Measurements from ENCODE around the gene MIF4GD. TPM values are rescaled to one million over a fixed set of nuclear protein-coding genes. Genes with fewer than 3 reads are reported as not detected.

The MIF4GD gene
- total and polyA plus RNA-seq, 9 of the 15 experiments (the other 6 are each of a cell fraction or from before 2014, with no cell fraction given) = 11.8 to 63.8 (median 28.1) TPM

DNA sequence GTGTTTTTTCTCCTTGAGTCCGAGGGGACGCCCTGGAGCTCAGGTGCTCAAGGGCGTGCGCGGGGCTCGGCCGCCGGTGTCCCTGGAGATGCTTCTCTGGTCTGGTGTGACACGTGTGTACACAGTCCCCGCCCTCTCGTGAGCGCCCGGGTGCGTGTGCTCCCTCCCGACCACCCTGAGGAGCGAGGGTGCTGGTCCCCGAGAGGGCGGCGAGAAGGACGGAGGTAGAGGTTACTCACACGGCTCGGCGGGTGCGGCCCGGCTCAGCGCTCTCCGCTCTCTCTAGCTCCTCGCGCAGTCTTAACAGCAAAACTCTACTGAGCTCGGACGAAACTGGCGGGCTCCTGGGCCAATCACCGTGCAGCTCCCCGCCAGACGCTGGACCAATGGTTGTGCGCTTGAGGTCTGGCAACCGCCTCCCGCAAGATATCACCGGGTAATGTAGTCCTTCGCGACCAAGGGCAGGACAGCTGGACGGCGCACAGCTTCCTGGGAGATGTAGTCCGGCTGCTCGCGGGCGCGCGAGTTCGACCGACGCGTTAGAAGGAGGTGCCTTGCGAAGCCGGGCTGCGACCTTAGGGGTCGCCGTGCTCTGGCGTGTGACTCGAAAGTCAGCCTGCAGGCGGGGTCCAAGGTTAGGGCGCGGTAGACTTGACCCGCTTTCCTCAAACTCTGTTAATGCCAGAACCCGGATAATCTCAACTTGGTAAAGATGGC, 18.2 kb upstream of the MIF4GD start, which contains the start of gene SLC25A19 (continued):
- TF ChIP-seq, protein P1, sequence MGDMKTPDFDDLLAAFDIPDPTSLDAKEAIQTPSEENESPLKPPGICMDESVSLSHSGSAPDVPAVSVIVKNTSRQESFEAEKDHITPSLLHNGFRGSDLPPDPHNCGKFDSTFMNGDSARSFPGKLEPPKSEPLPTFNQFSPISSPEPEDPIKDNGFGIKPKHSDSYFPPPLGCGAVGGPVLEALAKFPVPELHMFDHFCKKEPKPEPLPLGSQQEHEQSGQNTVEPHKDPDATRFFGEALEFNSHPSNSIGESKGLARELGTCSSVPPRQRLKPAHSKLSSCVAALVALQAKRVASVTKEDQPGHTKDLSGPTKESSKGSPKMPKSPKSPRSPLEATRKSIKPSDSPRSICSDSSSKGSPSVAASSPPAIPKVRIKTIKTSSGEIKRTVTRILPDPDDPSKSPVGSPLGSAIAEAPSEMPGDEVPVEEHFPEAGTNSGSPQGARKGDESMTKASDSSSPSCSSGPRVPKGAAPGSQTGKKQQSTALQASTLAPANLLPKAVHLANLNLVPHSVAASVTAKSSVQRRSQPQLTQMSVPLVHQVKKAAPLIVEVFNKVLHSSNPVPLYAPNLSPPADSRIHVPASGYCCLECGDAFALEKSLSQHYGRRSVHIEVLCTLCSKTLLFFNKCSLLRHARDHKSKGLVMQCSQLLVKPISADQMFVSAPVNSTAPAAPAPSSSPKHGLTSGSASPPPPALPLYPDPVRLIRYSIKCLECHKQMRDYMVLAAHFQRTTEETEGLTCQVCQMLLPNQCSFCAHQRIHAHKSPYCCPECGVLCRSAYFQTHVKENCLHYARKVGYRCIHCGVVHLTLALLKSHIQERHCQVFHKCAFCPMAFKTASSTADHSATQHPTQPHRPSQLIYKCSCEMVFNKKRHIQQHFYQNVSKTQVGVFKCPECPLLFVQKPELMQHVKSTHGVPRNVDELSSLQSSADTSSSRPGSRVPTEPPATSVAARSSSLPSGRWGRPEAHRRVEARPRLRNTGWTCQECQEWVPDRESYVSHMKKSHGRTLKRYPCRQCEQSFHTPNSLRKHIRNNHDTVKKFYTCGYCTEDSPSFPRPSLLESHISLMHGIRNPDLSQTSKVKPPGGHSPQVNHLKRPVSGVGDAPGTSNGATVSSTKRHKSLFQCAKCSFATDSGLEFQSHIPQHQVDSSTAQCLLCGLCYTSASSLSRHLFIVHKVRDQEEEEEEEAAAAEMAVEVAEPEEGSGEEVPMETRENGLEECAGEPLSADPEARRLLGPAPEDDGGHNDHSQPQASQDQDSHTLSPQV (IDR thresholded peaks at IDR 0.05) = no peak
- TF ChIP-seq, protein P2, sequence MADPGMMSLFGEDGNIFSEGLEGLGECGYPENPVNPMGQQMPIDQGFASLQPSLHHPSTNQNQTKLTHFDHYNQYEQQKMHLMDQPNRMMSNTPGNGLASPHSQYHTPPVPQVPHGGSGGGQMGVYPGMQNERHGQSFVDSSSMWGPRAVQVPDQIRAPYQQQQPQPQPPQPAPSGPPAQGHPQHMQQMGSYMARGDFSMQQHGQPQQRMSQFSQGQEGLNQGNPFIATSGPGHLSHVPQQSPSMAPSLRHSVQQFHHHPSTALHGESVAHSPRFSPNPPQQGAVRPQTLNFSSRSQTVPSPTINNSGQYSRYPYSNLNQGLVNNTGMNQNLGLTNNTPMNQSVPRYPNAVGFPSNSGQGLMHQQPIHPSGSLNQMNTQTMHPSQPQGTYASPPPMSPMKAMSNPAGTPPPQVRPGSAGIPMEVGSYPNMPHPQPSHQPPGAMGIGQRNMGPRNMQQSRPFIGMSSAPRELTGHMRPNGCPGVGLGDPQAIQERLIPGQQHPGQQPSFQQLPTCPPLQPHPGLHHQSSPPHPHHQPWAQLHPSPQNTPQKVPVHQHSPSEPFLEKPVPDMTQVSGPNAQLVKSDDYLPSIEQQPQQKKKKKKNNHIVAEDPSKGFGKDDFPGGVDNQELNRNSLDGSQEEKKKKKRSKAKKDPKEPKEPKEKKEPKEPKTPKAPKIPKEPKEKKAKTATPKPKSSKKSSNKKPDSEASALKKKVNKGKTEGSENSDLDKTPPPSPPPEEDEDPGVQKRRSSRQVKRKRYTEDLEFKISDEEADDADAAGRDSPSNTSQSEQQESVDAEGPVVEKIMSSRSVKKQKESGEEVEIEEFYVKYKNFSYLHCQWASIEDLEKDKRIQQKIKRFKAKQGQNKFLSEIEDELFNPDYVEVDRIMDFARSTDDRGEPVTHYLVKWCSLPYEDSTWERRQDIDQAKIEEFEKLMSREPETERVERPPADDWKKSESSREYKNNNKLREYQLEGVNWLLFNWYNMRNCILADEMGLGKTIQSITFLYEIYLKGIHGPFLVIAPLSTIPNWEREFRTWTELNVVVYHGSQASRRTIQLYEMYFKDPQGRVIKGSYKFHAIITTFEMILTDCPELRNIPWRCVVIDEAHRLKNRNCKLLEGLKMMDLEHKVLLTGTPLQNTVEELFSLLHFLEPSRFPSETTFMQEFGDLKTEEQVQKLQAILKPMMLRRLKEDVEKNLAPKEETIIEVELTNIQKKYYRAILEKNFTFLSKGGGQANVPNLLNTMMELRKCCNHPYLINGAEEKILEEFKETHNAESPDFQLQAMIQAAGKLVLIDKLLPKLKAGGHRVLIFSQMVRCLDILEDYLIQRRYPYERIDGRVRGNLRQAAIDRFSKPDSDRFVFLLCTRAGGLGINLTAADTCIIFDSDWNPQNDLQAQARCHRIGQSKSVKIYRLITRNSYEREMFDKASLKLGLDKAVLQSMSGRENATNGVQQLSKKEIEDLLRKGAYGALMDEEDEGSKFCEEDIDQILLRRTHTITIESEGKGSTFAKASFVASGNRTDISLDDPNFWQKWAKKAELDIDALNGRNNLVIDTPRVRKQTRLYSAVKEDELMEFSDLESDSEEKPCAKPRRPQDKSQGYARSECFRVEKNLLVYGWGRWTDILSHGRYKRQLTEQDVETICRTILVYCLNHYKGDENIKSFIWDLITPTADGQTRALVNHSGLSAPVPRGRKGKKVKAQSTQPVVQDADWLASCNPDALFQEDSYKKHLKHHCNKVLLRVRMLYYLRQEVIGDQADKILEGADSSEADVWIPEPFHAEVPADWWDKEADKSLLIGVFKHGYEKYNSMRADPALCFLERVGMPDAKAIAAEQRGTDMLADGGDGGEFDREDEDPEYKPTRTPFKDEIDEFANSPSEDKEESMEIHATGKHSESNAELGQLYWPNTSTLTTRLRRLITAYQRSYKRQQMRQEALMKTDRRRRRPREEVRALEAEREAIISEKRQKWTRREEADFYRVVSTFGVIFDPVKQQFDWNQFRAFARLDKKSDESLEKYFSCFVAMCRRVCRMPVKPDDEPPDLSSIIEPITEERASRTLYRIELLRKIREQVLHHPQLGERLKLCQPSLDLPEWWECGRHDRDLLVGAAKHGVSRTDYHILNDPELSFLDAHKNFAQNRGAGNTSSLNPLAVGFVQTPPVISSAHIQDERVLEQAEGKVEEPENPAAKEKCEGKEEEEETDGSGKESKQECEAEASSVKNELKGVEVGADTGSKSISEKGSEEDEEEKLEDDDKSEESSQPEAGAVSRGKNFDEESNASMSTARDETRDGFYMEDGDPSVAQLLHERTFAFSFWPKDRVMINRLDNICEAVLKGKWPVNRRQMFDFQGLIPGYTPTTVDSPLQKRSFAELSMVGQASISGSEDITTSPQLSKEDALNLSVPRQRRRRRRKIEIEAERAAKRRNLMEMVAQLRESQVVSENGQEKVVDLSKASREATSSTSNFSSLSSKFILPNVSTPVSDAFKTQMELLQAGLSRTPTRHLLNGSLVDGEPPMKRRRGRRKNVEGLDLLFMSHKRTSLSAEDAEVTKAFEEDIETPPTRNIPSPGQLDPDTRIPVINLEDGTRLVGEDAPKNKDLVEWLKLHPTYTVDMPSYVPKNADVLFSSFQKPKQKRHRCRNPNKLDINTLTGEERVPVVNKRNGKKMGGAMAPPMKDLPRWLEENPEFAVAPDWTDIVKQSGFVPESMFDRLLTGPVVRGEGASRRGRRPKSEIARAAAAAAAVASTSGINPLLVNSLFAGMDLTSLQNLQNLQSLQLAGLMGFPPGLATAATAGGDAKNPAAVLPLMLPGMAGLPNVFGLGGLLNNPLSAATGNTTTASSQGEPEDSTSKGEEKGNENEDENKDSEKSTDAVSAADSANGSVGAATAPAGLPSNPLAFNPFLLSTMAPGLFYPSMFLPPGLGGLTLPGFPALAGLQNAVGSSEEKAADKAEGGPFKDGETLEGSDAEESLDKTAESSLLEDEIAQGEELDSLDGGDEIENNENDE (IDR thresholded peaks at IDR 0.05; ENCODE audit: low read depth, low read length) = no peak
- TF ChIP-seq BMI1 (IDR thresholded peaks at IDR 0.05; ENCODE audit: low read length) (no peak), ZBTB8A (IDR thresholded peaks at IDR 0.05; ENCODE audit: partially characterized antibody) (no peak), MEF2A (IDR thresholded peaks at IDR 0.05; ENCODE audit: control insufficient read depth, low read depth, low read length) (no peak)
- TF ChIP-seq, protein P3, sequence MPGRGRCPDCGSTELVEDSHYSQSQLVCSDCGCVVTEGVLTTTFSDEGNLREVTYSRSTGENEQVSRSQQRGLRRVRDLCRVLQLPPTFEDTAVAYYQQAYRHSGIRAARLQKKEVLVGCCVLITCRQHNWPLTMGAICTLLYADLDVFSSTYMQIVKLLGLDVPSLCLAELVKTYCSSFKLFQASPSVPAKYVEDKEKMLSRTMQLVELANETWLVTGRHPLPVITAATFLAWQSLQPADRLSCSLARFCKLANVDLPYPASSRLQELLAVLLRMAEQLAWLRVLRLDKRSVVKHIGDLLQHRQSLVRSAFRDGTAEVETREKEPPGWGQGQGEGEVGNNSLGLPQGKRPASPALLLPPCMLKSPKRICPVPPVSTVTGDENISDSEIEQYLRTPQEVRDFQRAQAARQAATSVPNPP (IDR thresholded peaks at IDR 0.05; ENCODE audit: borderline replicate concordance, insufficient read depth, insufficient read length) = no peak
- TF ChIP-seq, protein P4, sequence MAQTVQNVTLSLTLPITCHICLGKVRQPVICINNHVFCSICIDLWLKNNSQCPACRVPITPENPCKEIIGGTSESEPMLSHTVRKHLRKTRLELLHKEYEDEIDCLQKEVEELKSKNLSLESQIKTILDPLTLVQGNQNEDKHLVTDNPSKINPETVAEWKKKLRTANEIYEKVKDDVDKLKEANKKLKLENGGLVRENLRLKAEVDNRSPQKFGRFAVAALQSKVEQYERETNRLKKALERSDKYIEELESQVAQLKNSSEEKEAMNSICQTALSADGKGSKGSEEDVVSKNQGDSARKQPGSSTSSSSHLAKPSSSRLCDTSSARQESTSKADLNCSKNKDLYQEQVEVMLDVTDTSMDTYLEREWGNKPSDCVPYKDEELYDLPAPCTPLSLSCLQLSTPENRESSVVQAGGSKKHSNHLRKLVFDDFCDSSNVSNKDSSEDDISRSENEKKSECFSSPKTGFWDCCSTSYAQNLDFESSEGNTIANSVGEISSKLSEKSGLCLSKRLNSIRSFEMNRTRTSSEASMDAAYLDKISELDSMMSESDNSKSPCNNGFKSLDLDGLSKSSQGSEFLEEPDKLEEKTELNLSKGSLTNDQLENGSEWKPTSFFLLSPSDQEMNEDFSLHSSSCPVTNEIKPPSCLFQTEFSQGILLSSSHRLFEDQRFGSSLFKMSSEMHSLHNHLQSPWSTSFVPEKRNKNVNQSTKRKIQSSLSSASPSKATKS (CRISPR knock-in tag; IDR thresholded peaks at IDR 0.05) = no peak

Data from K562 (cell line).